SK-N-SH treated with all-trans-retinoic acid at 6 μM for 48 hours (cell line): ENCODE data around the gene DDX25.

Experiments
- ARNTL ChIP-seq: fragments of 450-650 bp; formaldehyde crosslinking; IDR thresholded peaks from 2 replicates; pipeline ENCODE4 v1.5.0; 2020; ENCODE audit warnings: low read depth, mild to moderate bottlenecking, moderate library complexity, borderline replicate concordance
- BACH2 ChIP-seq: fragments of 250-450 bp; sonication (Bioruptor Pico); IDR thresholded peaks from 2 replicates; pipeline ENCODE4 v1.9.0; 2021; ENCODE audit warnings: mild to moderate bottlenecking, borderline replicate concordance
- CREB5 ChIP-seq: fragments of 250-450 bp; sonication (Bioruptor Pico); IDR thresholded peaks from 2 replicates; pipeline ENCODE4 v1.5.1; 2020; ENCODE audit warnings: low read depth, mild to moderate bottlenecking, moderate library complexity
- CSRNP3 ChIP-seq: fragments of 250-450 bp; sonication (Bioruptor Pico); IDR thresholded peaks from 2 replicates; pipeline ENCODE4 v1.5.1; 2021; ENCODE audit warnings: mild to moderate bottlenecking, moderate library complexity
- ESRRG ChIP-seq: fragments of 250-450 bp; sonication (Bioruptor Pico); IDR thresholded peaks from 2 replicates; pipeline ENCODE4 v1.6.1; 2021; ENCODE audit warnings: mild to moderate bottlenecking
- GLIS3 ChIP-seq: fragments of 250-450 bp; sonication (Bioruptor Pico); IDR thresholded peaks from 2 replicates; pipeline ENCODE4 v1.5.0; 2020; ENCODE audit warnings: mild to moderate bottlenecking, moderate library complexity
- PATZ1 ChIP-seq: fragments of 250-450 bp; sonication (Bioruptor Pico); IDR thresholded peaks from 2 replicates; pipeline ENCODE4 v1.8.0; 2020; ENCODE audit warnings: mild to moderate bottlenecking, moderate library complexity, borderline replicate concordance
- SNAI2 ChIP-seq: fragments of 250-450 bp; sonication (Bioruptor Pico); IDR thresholded peaks from 2 replicates; pipeline ENCODE4 v1.5.0; 2020; ENCODE audit warnings: mild to moderate bottlenecking, moderate library complexity
- ZFP3 ChIP-seq: fragments of 250-450 bp; sonication (Bioruptor Pico); IDR thresholded peaks from 2 replicates; pipeline ENCODE4 v1.5.0; 2020; ENCODE audit warnings: mild to moderate bottlenecking, moderate library complexity
- ZFP30 ChIP-seq: fragments of 450-650 bp; formaldehyde crosslinking; IDR thresholded peaks from 2 replicates; pipeline ENCODE4 v1.5.0; 2022; ENCODE audit warnings: mild to moderate bottlenecking, moderate library complexity
- ZNF565 ChIP-seq: fragments of 450-650 bp; formaldehyde crosslinking; conservative IDR thresholded peaks from 2 replicates; pipeline ENCODE4 v1.5.0; 2020; ENCODE audit warnings: low read depth, mild to moderate bottlenecking, moderate library complexity

GRCh38 chr11:125873881-125874555 is 30.3 kb upstream of the DDX25 start:
- no peak for TF ChIP-seq SNAI2 (CRISPR knock-in tag)
- TF ChIP-seq CREB5 (CRISPR knock-in tag) = no peak
- no peak for TF ChIP-seq ARNTL
- TF ChIP-seq PATZ1 (CRISPR knock-in tag) = no peak
- no peak for TF ChIP-seq ESRRG (CRISPR knock-in tag)
- TF ChIP-seq ZNF565 (CRISPR knock-in tag) = no peak
- TF ChIP-seq CSRNP3 (CRISPR knock-in tag) = no peak
- TF ChIP-seq ZFP3 (CRISPR knock-in tag) = no peak
- TF ChIP-seq GLIS3 (CRISPR knock-in tag) = no peak
- no peak for TF ChIP-seq BACH2 (CRISPR knock-in tag)
- no peak for TF ChIP-seq ZFP30
